Left lung (tissue), 10 donors: ENCODE data around the gene DPYSL3. TPM values are rescaled to one million over a fixed set of nuclear protein-coding genes. Genes with fewer than 3 reads are reported as not detected.
A peak's percentile ranks its signal among the peaks of the same experiment; 100 is the strongest.

Experiments
- ATAC-seq: fragments of 200-7000 bp; cut with Tn5 transposase; one replicate; pipeline ENCODE4 v1.9.1; 2020; ENCODE audit warnings: moderate library complexity
- DNase-seq, 4 donors: peaks; one replicate each; pipeline ENCODE4 v3.0.0-alpha.2; 2013 to 2020
- H3K27ac ChIP-seq, 2 donors: fragments of 200-600 bp; sonication (generic) in 1 of 2; one replicate each; pipeline versions ENCODE4 v1.5.0 to v1.8.0; 2020 to 2021
- H3K27me3 ChIP-seq, 2 donors: fragments of 200-600 bp; sonication (generic) in 1 of 2; one replicate each; pipeline versions ENCODE4 v1.5.0 to v1.8.0; 2020 to 2021
- H3K36me3 ChIP-seq, 2 donors: fragments of 200-600 bp; sonication (generic) in 1 of 2; one replicate each; pipeline versions ENCODE4 v1.5.0 to v1.8.0; 2020 to 2021
- H3K4me1 ChIP-seq, 2 donors: fragments of 200-600 bp; one replicate each; pipeline ENCODE4 v1.8.0; 2021
- H3K4me3 ChIP-seq, 2 donors: fragments of 200-600 bp; sonication (generic) in 1 of 2; one replicate each; pipeline versions ENCODE4 v1.5.0 to v1.8.0; 2020 to 2021; ENCODE audit warnings: mild to moderate bottlenecking in 1 of 2
- H3K9me3 ChIP-seq, 2 donors: fragments of 200-600 bp; sonication (generic) in 1 of 2; one replicate each; pipeline versions ENCODE4 v1.5.0 to v1.8.0; 2020 to 2021
- intact Hi-C, 2 donors: fragments of 100-400 bp; cut with DNase I; formaldehyde crosslinking; loops; one replicate each; pipeline versions ENCODE4 v1.11.2 to v1.14.2; 2022
- polyA plus RNA-seq, 6 donors: library from polyadenylated mRNA; unstranded; fragments of 120-200 nt; gene quantifications; one replicate each; pipeline ENCODE4 v1.2.1, GENCODE V29; 2013; ENCODE audit not compliant: insufficient read length in 6 of 6
- total RNA-seq, 2 donors: library from RNA; stranded (reverse); fragmentation: NEBNext Ultra II Directional; extraction: Animal tissue kit (Norgen Biotek cat#: 25700); gene quantifications; one replicate each; pipeline ENCODE4 v1.2.1, GENCODE V29; 2021
- TF ChIP-seq, protein P1 (sequence below), 2 donors: fragments of 200-600 bp; sonication (generic) in 1 of 2; IDR thresholded peaks; one replicate each; pipeline versions ENCODE4 v1.5.0 to v1.8.0; 2021; ENCODE audit warnings: antibody characterized with exemption in 2 of 2
- donor health status: DM: no; HTN: yes; CAD: no.
- donor health status: DM: no; HTN: no; CAD: no.

The DPYSL3 gene
- total and polyA plus RNA-seq, 8 donors, result 64.3 to 94.3 (median 79.0) TPM

DNA sequence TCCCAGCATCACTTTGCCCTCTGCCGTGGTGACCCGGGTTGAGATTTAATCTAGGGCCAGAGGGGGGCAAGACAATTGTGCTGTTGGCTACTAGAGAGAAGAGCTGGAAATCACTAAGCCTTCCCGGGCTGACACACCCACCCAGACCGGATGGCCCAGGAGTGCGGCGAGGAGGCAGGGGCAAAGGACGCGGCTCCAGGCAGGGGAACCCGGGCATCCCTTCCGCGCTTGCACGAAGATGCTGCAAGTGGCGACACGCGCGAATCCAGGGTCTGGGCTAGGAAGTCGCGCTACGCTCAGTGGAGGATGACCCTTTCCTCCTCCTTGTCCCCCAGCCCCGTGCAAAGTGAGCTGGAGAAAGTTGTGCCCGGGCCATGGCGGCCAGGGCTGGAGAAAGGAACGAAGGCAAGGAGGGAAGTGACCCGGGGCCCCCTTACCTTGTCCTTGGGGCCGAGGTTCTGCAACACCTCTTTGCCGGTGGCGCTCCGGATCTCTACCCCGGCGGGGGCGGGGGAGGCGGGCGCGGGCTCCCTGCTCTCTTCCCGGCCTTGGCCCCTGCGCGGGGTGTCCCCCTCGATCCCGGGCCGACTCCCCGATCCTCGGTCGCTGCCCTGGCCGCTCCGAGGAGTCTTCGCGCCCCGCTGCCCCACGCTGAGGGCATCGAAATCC is 693 bp downstream of the DPYSL3 start:
- H3K36me3 ChIP-seq, result no peaks in the 10 kb centered on the region
- H3K27ac ChIP-seq, result peak overlapping the region; percentile 81 to 88
- ATAC-seq (peak; percentile 64), DNase-seq (peak in 3 of 4 donors; percentile 24 to 73 (median 32))
- peak overlapping the region; percentile 50 to 55 for H3K4me3 ChIP-seq
- TF ChIP-seq, protein P1, sequence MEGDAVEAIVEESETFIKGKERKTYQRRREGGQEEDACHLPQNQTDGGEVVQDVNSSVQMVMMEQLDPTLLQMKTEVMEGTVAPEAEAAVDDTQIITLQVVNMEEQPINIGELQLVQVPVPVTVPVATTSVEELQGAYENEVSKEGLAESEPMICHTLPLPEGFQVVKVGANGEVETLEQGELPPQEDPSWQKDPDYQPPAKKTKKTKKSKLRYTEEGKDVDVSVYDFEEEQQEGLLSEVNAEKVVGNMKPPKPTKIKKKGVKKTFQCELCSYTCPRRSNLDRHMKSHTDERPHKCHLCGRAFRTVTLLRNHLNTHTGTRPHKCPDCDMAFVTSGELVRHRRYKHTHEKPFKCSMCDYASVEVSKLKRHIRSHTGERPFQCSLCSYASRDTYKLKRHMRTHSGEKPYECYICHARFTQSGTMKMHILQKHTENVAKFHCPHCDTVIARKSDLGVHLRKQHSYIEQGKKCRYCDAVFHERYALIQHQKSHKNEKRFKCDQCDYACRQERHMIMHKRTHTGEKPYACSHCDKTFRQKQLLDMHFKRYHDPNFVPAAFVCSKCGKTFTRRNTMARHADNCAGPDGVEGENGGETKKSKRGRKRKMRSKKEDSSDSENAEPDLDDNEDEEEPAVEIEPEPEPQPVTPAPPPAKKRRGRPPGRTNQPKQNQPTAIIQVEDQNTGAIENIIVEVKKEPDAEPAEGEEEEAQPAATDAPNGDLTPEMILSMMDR (IDR thresholded peaks at IDR 0.05), result no peak
- intact Hi-C loops, result no loop called here
- H3K9me3 ChIP-seq, result no peaks in the 10 kb centered on the region
- peaks cover 6 to 46% of the 10 kb centered on the region in 2 donors for H3K27me3 ChIP-seq
- peaks cover 0 to 10% of the 10 kb centered on the region in 2 donors for H3K4me1 ChIP-seq

DNA sequence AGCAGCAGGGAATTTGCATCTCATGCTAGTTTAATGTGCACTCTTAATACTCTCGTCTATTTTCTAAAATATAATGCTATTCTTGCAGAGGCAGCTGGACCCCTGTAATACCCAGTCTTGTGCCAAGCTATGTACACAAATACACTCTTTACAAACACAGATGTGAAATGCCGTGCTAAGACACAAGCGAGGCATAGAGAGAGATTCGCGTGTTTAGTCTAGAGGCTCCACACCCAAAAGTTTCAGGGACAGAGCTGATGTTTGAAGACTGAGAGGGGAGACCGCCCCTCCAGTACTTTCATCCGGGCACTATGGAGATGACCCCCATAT is 1.2 kb downstream of the DPYSL3 start:
- TF ChIP-seq, protein P1 (IDR thresholded peaks at IDR 0.05), result no peak
- peaks cover 0 to 10% of the 10 kb centered on the region in 2 donors for H3K4me1 ChIP-seq
- H3K27ac ChIP-seq, result peak overlapping the region; percentile 81 to 88
- intact Hi-C loops, result no loop called here
- no peaks in the 10 kb centered on the region for H3K36me3 ChIP-seq
- no peak for ATAC-seq
- peak overlapping the region; percentile 50 to 55 for H3K4me3 ChIP-seq
- peak in 1 of 4 donors; percentile 10 for DNase-seq
- no peaks in the 10 kb centered on the region for H3K9me3 ChIP-seq
- peaks cover 6 to 46% of the 10 kb centered on the region in 2 donors for H3K27me3 ChIP-seq

DNA sequence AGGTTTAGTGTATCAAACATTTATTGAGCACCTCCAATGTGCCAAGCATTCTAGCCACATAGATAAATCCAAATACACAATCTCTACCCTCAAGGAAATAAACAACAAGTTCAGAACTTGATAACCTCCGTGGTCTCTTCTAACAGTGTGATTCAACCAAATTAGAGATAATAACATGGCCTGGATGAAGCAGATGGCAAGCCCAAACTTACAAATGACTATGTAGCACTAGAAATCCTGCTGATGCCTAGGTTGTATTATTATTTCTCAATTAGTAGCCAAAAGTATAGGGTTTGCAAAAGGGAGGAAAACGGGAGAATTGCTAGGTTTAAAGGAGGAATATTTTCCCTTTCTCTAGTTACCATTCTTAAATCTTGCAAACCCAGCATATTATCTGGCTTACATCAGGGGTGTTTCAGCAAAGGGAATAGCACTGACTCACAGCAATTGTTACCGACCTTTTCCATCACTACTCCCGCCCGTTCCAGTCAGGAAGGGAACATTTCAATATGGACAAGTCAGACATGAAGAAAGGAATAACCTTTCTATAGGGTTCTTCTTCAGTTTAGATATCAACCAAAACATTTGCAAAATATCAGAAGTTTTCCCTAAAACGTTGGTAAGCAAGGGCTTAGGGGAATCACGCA is 2.3 kb downstream of the DPYSL3 start:
- TF ChIP-seq, protein P1 (IDR thresholded peaks at IDR 0.05), result no peak
- peak overlapping the region; percentile 50 to 55 for H3K4me3 ChIP-seq
- peaks cover 0 to 10% of the 10 kb centered on the region in 2 donors for H3K4me1 ChIP-seq
- intact Hi-C loops, result no loop called here
- no peaks in the 10 kb centered on the region for H3K36me3 ChIP-seq
- DNase-seq (no peak), ATAC-seq (peak; percentile 25)
- no peaks in the 10 kb centered on the region for H3K9me3 ChIP-seq
- peak overlapping the region; percentile 81 to 88 for H3K27ac ChIP-seq
- peaks cover 6 to 46% of the 10 kb centered on the region in 2 donors for H3K27me3 ChIP-seq

DNA sequence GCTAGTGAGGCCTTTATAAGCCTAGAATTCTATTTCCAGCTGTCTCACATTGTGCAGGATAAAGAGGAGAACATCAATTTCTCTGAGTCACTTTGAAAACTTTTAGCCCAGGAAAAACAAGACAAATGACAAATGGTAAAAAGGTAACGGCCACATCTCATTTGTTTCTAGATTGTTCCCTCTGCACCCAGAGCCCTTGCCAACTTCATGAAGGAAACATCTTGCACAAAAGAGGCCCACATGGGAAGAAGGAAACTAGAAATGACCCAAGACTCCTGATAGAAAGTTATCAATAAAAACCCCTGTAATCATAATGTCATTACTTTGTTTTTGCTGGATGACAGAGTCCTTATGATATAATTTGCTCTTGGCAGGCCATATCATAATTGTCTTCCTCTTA is 5.3 kb downstream of the DPYSL3 start:
- H3K27me3 ChIP-seq, result peaks cover 1 to 21% of the 10 kb centered on the region in 2 donors
- no peaks in the 10 kb centered on the region for H3K9me3 ChIP-seq
- TF ChIP-seq, protein P1 (IDR thresholded peaks at IDR 0.05), result no peak
- peak overlapping the region; percentile 21 to 61 for H3K27ac ChIP-seq
- DNase-seq, result no peak
- H3K36me3 ChIP-seq, result no peaks in the 10 kb centered on the region
- H3K4me3 ChIP-seq, result no peak overlapping the region
- intact Hi-C loops, result no loop called here
- peaks cover 0 to 8% of the 10 kb centered on the region in 2 donors for H3K4me1 ChIP-seq
- ATAC-seq, result no peak

DNA sequence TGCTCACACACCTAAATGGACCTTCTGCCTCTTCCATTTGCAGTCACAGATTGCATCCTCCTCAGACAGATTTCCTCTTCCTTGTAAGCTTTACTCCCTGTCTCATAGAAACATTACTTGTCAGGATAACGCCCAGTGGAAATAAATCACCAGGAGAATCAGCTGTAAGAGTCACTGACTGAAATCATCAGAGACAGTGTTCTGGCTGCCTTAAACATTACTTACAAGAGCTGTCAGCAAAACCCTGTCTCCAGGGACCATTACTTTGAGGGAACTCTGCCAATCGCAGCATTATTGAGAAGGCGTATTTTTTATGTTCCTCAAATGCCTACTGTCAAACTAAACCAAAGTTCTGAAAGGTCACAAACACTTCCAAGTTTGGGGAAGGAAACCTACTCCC is 5.9 kb downstream of the DPYSL3 start:
- intact Hi-C loops, result no loop called here
- TF ChIP-seq, protein P1 (IDR thresholded peaks at IDR 0.05), result no peak
- no peaks in the 10 kb centered on the region for H3K9me3 ChIP-seq
- ATAC-seq (no peak), DNase-seq (no peak)
- no peaks in the 10 kb centered on the region for H3K36me3 ChIP-seq
- H3K27me3 ChIP-seq, result peaks cover 0 to 15% of the 10 kb centered on the region in 2 donors
- peak overlapping the region; percentile 21 to 61 for H3K27ac ChIP-seq
- H3K4me1 ChIP-seq, result peaks cover 0 to 4% of the 10 kb centered on the region in 2 donors
- no peak overlapping the region for H3K4me3 ChIP-seq
